NCI-H128 (cell line): ENCODE measurements around the gene LTO1.
"Not testable (repeated sequence)": the region's sequence is repeated elsewhere in the genome, so short reads cannot be mapped to it uniquely, and the experiment has no call there.

ENCODE experiments used
- DNase-seq: peaks from one replicate; lab custom pipeline; 2025; ENCODE audit not compliant: unreplicated experiment; lab: John Stamatoyannopoulos, UW

LTO1 gene

DNA sequence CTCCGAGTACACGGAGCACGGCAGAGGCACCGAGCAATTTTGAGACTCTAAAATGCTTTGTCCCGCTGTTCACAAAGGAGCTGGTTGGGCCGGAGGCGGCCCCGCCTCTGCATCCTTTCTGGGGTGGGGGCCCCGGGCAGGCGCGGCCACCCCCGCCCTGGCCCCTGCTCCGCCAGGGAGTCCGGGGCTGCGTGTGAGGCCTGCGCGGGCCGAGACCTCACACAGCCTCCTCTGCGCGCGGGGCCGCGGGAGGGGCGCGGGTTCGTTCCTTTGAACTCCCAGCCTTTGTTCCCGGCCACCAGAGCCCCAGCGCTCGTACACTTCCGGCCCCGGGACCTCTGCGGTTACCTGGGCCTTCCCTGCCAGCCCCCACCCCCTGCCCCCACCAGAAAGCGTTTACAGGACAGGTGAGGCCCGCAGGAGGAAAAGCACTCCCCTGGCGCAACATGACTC lies 27.1 kb upstream of the LTO1 start:
- DNase-seq = no peak

DNA sequence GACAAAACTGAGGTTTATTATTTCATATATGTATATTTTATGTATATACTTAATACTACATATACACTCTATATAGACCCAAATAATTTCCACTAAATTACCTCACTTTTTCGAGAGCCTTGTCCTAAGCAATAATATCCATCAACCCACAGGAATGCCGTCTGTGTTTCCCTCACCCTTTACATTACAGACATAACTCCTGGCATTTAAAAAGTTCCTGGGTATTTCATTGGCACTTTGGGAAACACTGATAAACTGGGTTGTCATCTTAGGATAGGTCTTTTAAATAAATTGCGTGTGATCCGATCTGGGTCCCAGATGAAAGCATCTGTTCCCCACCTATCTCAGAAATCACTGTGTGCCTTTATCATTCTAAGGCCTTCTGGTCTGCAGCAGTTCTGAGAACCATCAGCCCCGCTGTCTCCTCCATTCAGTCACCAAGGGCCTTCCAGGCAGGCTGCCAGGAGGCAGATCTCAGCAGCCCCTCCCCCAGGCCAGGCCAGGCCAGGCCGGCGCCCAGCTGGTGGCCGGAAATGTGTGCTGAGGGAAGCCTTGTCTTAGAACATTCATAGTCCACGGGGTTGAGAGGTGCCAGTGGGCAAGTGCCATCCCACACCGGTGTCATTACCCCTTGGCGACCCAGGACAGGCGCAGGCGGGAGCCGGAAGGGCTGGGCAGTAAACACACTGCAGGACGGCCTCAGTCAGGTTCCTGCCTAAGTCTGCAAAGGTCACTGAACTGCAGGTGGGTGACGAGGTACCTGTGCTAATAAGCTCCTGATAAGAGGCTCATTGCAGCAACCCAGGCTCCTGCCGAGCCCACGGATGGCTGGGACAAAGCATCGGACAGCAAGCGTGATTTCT lies 25.4 kb upstream of the LTO1 start:
- no peak for DNase-seq

DNA sequence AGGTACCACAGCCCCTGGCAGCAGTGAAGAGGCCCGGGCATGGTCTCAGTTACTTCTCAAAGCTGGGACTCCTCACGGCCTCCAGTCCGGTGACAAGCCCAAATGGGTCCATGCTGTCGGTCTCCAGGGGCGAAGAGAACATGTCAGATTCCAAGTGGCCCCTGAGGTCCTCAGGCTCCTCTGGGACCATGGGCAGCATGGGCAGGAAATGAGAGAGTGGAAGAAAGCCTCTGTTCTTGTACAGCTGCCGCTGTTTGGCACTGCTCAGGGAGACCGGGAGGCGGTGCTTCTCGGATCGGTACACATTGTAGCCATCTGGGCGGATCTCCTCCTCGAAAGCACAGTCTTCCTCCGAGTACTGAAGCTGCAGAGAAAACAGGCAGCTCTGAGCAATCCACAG lies 24.1 kb upstream of the LTO1 start:
- no peak for DNase-seq

DNA sequence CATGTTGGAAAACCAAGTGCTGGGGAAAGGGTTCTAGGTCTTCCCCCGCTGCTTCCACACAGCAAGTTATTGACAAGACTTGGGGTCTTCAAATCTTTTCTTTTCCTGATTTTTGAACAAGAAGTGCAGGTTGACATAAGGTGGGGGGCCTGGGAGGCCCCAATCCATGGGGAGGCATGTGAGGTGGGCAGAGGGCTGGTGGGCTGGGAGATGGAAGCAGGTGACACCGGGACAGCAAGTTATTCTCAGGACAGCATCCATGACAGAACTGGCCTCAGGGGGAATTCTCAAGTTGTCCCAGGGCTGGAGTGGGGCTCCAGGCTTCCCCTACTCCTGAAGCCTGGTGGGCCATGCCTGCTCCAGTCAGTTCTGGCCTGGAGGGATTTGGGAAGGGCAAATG lies 23.2 kb upstream of the LTO1 start:
- no peak for DNase-seq

DNA sequence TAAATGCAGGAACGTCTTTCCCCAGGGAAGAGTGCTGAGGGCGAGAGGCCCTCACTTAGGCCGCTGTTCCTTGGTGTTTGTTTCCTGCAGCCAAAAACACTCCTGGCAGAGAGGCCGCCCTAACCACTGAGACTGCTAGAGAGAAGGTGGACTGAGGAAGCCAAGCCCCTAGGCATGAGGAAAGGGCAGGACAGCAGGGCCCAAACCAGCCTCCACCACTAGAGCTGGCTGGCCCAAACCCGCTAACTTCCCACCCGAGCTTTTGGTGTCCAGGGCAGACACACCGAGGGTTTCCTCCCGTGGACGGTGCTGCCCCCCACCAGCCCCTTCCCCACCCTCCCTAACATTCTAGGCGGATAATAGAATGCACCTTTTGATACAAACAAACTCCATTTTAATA lies 22.7 kb upstream of the LTO1 start:
- DNase-seq = no peak

DNA sequence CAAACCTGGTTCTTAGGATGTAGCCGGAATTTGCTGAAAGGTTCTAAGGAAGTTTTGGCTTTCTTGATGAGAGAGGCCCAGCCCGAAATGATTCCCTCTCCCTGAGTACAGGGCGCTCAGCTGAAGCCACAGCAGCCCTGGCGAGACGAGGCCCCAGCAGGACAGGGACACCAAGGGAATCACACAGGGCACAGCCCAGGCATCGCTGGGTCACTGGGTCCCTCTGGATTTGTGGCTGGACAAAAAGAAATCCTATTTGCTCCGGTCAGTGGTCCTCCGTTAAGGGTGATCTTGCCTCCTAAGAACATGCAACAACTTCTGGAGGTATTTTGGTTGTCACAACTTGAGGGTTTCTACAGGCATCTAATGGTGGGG lies 22.3 kb upstream of the LTO1 start:
- no peak for DNase-seq

DNA sequence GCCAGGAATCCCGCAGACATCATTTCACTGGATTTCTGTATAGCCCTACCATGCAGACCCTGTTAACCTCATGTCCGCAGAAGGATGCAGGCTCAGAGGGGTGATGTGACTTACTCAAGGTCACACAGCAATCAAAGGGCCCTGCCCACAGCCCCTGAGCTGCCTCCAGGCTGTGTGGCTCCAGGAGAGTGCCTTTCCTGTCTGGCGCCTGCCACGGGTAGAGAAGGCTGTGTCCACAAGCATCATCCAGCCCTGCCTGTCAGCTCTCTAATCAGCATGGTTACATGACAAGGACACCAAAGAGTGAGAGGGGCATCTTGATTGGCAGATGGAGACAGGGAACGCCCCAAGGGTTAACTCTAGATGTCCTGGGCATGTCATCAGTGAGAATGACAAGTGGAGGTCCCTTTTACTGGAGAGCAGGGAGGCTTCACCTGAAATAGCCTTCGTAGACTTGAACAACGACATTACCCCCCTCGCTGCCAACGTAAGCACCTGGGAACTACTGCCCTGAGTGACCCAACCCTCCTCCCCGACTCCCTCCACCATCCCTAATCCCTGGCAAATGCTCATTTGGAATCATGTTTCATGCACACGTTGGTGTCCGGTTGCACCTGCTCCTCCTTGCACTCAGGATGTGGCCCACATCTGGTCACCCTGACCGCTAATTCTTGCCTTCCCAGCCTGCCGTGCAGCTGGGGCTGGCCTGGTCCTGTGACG lies 21.8 kb upstream of the LTO1 start:
- DNase-seq = no peak

DNA sequence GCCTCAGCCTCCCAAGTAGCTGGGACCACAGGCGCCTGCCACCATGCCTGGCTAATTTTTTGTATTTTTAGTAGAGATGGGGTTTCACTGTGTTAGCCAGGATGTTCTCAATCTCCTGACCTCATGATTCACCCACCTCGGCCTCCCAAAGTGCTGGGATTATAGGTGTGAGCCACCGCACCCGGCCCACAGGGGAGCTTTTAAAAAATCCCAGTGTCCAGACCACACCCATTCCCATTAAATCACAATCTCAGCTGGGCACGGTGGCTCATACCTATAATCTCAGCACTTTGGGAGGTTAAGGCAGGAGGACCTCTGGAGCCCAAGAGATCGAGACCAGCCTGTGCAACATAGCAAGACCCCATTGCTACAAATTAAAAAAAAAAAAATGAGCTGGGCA lies 20.8 kb upstream of the LTO1 start:
- not testable (repeated sequence) for DNase-seq

DNA sequence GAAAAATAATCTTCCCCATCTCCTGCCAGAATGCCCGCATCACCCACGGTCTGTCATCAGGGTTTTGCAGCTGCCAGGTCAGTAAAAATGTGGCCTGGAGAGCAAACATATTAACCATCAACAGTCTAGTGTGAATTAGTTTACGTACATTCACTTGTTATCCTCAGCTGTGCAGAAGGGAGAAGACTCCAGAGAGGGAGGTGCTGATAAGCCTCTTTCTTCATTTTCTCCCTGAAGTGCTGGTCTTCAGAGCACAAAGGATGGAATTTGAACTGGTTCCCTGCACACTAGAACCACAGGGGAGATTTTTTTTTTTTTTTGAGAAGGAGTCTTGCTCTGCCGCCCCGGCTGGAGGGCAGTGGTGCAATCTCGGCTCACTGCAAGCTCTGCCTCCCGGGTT lies 20.4 kb upstream of the LTO1 start:
- no peak for DNase-seq

DNA sequence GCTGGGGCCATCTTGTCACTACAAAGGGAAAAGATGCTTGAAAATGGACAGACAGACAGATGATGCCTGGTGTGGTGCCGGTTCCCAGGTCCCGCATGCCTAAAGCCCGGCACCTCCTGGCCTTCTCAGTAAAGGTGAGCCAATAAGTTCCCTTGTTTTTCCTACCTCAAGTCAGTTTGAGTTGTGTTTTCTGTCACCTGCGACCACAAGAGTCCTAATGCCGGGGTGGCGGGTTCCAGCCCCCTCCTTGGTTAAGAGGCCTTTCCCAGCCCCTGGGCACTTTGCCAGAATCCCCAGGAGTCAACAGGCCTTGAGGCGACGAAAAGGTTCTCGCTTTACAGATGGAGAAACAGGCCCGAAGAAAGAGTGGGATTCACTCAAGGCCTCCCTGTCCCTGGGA lies 19.6 kb upstream of the LTO1 start:
- DNase-seq = no peak

DNA sequence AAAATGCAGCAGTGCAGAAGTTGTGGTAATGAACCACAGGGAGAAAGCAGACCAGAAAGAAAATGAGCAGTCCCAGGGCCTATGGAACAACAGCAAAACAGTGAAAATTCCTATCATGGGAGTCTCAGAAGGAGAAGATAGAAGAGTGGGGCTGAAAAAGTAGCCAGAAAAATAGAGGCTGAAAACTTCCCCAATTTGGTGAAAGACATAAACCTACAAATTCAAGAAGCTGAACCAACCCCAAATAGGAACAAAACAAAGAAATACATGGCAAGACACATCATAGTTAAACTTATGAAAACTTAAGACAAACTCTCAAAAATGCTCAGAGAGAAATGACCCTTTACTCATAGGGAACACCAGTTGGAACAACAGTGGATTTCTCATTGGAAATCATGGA lies 17.3 kb upstream of the LTO1 start:
- no peak for DNase-seq

DNA sequence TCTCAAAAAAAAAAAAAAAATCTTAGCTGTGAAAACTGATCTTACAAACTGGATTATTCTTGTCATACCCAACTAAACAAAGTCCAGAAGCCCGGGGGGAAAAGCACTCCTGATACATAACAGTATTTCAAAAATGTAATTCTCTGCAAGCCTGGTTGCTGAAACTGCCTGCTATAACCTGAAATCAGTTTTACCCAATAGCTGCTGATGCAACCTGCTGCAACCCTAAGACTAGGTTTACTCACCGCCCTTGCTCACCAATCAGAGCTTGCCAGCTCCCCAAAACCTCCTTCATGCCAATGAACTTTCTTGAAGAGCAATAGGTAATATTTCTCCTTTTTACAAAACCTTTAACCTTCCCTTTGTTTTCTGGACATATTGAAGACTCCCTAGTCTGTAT lies 16.3 kb upstream of the LTO1 start:
- DNase-seq = no peak

DNA sequence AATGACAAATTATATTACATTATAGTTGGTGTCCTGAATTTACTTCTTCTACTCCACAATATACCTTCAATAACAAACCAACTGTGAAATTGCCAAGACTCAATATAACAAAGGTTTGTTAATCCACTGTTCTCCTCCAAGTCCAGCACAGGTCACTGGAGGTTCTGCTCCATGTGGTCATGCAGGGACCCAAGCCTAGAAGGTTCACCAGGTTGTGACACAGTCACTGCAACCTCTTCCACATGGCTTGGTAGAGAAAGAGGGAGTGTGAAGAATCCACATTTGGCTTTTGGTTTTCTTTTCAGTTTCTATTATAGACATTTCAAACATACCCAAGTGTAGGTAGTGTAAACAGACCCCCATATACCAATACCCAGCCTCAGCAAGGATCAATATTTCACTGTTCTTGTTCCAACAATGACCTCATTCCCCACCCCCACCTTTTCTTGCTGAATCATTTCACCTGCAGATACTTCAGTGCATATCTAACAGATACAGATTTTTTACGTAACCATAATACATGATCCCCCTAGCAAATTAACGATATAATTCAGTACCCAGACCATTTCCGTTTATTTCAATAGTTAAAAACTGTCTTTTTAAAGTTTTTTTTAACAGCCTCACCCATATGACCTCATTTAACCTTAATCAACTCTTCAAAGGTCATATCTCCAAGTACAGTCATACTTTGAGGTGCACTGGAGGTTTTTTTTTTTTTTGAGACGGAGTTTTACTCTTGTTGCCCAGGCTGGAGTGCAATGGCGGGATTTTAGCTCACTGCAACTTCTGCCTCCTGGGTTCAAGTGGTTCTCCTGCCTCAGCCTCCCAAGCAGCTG lies 14.5 kb upstream of the LTO1 start:
- no peak for DNase-seq

DNA sequence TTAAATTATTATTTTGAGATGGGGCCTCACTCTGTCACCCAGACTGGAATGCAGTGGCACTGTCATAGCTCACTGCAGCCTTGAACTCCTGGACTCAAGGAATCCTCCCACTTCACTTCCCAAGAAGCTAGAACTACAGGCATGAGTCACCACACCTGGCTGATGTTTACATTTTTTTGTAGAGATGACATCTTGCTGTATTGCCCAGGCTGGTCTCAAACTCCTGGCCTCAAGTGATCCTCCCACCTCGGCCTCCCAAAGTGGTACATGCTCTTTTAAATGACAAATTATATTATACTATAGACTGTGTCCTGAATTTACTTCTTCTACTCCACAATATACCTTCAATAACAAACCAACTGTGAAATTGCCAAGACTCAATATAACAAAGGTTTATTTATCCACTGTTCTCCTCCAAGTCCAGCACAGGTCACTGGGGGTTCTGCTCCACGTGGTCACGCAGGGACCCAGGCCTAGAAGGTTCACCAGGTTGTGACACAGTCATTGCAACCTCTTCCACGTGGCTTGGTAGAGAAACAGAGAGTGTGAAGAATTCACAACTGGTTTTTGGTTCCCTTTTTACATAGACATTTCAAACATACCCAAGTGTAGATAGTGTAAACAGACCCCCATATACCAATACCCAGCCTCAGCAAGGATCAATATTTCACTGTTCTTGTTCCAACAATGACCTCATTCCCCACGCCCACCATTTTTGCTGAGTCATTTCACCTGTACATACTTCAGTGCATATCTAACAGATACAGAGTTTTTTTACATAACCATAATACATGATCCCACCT lies 13.0 kb upstream of the LTO1 start:
- DNase-seq = not testable (repeated sequence)

DNA sequence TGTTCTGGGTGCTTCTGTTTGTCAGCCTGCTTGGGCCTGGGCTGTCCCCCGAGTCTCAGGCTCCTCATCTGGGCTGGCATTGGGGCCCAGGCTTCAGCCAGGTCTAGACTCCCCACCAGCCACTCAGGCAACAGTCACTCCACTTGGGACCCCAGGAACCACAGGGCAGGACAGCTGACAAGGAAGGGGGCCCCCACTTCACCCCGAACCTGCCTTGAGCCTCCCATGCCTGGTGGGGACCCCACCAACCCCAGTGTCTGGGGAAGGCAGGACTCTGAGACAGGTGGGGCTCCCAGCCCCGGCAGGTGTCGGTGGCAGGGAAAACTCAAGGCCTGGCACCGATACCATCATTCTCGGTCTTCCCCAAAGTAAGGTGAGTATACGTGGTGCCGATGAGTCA lies 11.7 kb upstream of the LTO1 start:
- DNase-seq = no peak

DNA sequence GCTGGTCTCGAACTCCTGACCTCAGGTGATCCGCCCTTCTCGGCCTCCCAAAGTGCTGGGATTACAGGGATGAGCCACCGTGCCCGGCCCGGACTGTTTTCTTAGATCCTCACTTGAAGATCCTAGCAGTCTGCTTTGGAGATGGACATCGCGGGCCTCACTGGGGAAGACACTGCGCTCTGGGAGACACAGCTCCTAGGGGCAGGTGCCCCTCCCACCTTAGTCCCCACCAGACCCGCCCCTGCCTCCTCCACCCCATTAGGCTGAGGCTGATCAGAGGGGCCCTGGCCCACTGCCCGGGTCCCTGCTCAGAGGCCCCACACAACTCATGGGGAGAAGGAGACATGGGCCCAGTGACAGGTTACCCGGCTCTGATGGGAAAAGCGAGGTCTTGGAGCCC lies 11.3 kb upstream of the LTO1 start:
- DNase-seq = no peak

DNA sequence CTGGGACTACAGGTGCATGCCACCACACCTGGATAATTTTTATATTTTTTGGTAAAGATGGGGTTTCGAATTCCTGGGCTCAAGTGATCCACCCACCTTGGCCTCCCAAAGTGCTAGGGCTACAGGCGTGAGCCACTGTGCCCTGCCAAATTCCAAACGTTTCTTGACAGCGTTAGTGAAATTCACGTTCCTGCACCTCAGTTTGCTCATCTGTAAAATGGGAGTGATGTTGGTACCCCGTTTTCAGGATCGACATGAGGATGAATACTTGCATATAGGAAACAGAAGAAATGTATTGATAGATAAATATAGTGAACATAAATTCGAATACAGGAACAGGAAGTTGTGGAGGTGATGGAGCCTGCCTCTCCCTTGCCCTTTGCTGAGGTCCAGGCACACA lies 10.2 kb upstream of the LTO1 start:
- DNase-seq = no peak

DNA sequence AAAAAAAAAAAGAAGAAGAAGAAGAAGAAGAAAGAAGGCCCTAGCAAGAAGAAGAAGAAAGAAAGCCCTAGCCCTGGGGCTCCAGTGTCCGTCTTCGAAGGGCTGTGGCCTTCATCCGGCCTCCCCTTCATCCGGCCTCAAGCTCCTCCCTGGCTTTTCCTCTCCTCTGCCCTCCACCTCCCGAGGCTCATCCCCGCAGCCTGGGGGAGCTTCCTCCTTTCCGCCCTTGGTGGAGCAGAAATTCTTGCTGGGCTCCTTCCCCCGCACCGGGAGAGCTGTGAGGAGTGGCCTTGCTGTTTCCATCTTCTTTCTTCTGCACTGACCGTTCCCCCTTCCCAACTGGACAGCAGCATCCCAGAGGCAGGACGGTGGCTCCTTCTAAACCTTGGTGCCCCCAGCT lies 9.5 kb upstream of the LTO1 start:
- no peak for DNase-seq

DNA sequence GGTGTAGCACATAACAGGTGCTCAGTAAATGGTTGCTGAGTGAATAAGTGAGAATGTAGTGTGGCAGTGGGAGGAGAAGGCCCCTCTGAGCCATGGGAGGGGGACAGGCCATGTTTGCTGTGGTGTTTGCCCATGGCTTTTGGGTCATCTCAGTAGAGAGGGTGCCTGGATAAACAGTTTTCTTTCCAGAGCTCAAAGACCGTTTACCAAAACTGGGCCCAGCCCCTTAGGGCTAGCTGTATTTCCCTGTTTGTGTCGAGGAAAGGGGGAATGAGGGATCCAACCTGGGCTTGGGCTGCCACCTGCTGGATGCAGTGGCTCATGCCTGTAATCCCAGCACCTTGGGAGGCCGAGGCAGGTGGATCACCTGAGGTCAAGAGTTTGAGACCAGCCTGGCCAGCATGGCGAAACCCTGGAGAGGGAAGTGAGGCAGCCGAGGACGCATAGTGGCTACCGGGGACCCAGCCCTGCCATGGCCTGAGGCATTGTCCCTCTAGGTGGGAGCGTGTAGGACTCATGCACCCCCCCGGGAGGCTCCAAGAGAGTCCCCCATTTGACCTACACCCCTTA lies 8.7 kb upstream of the LTO1 start:
- DNase-seq = no peak

DNA sequence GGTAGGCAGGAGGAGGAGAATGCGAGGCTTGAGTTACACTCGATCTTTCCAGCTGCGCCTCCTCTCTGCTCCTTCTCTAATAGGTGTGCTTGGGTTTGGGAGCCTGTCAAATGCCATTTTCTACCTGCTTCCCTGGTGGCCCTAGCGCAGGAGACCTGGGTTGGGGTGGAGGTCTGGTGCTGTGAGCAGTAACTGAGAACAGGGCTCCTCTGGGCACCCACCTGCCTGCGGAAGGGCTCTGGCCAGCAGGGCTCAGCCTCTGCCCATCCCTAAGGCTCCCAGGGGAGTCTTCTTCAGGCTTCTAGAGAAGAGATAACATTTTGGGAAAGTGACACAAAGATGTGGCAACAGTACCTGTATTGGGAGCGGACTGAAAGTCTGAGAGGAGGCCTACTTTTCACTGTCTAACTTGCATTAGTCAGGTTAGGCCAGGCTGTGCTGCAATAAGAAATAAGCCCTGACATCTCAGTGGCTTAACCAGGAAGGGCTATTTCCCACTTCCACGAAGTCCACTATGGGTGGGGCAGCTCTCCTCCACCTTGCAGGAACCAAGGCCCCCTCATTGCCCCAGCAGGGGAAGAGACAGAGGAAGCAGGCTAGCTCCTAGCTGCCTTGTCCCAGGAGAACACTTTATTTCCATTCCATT lies 7.7 kb upstream of the LTO1 start:
- DNase-seq = no peak
